Measurements from ENCODE around the gene B3GNT9. TPM values are rescaled to one million over a fixed set of nuclear protein-coding genes. Genes with fewer than 3 reads are reported as not detected.

B3GNT9 gene
- total RNA-seq, 1 donor from 2014 or later = 8.3 TPM

Other genes starting within 250 kb of the B3GNT9 start
- gene CDH16, start 232.1 kb downstream of the B3GNT9 start, total RNA-seq = not detected in 2 replicates
- 0.66 and 1.2 TPM in 2 replicates for gene RRAD, start 225.5 kb downstream of the B3GNT9 start, total RNA-seq
- gene CIAO2B, start 216.6 kb downstream of the B3GNT9 start, total RNA-seq = 110 and 113 TPM in 2 replicates
- 35.6 and 38.3 TPM in 2 replicates for gene CES2, start 215.5 kb downstream of the B3GNT9 start, total RNA-seq
- 7.9 and 10.9 TPM in 2 replicates for gene CES3, start 189.7 kb downstream of the B3GNT9 start, total RNA-seq
- 39.6 and 42.2 TPM in 2 replicates for gene CES4A, start 162.4 kb downstream of the B3GNT9 start, total RNA-seq
- 235 and 240 TPM in 2 replicates for gene CBFB, start 121.8 kb downstream of the B3GNT9 start, total RNA-seq
- gene PHAF1, start 41.1 kb downstream of the B3GNT9 start, total RNA-seq = 18.7 and 19.3 TPM in 2 replicates
- 48.6 and 52.9 TPM in 2 replicates for gene TRADD, start 8.9 kb upstream of the B3GNT9 start, total RNA-seq
- gene FBXL8, start 9.0 kb upstream of the B3GNT9 start, total RNA-seq = 32.7 and 34.4 TPM in 2 replicates
- 39.3 and 43.9 TPM in 2 replicates for gene HSF4, start 13.7 kb upstream of the B3GNT9 start, total RNA-seq
- 19.4 and 20.2 TPM in 2 replicates for gene NOL3, start 19.5 kb upstream of the B3GNT9 start, total RNA-seq
- 50.4 and 57.4 TPM in 2 replicates for gene MATCAP1, start 33.0 kb upstream of the B3GNT9 start, total RNA-seq
- 0.09 TPM in 1 of 2 replicates, not detected in the other for gene EXOC3L1, start 39.1 kb upstream of the B3GNT9 start, total RNA-seq
- gene E2F4, start 41.2 kb upstream of the B3GNT9 start, total RNA-seq = 132 and 133 TPM in 2 replicates
- 7.4 and 8.2 TPM in 2 replicates for gene ELMO3, start 48.1 kb upstream of the B3GNT9 start, total RNA-seq
- gene TMEM208, start 76.1 kb upstream of the B3GNT9 start, total RNA-seq = 46.2 and 51.2 TPM in 2 replicates
- gene FHOD1, start 96.5 kb upstream of the B3GNT9 start, total RNA-seq = 60.3 and 64.6 TPM in 2 replicates
- gene SLC9A5, start 98.0 kb upstream of the B3GNT9 start, total RNA-seq = 2.9 and 3.3 TPM in 2 replicates
- 19.5 and 21.3 TPM in 2 replicates for gene PLEKHG4, start 128.5 kb upstream of the B3GNT9 start, total RNA-seq
- 0.02 TPM in 1 of 2 replicates, not detected in the other for gene KCTD19, start 175.7 kb upstream of the B3GNT9 start, total RNA-seq
- not detected in 2 replicates for gene LRRC36, start 175.8 kb upstream of the B3GNT9 start, total RNA-seq
- gene TPPP3, start 242.5 kb upstream of the B3GNT9 start, total RNA-seq = not detected in 2 replicates

Measured in T-helper 2 cell treated with Interferon-gamma antibody and Interleukin-4, amounts not matched to agents 100 ng/mL and 5 ng/mL, for 36 hours (primary cell).